A673 (cell line): Measurements from ENCODE around the gene ARV1.

ENCODE experiments used
- EZH2 ChIP-seq: fragments of 200-600 bp; sonication (generic); IDR thresholded peaks from 2 replicates; pipeline ENCODE4 v1.6.1; 2017; ENCODE audit warnings: borderline replicate concordance, low read depth, mild to moderate bottlenecking, mixed read lengths, antibody characterized with exemption, low read length; ENCODE audit not compliant: poor library complexity, severe bottlenecking
- TF ChIP-seq, protein P1 (sequence below): fragments of 300-800, 200-600 bp; sonication (generic); conservative IDR thresholded peaks from 2 replicates; pipeline ENCODE4 v1.5.1; 2017; ENCODE audit warnings: low read depth, mild to moderate bottlenecking, antibody characterized with exemption, low read length, moderate library complexity, mixed read lengths

DNA sequence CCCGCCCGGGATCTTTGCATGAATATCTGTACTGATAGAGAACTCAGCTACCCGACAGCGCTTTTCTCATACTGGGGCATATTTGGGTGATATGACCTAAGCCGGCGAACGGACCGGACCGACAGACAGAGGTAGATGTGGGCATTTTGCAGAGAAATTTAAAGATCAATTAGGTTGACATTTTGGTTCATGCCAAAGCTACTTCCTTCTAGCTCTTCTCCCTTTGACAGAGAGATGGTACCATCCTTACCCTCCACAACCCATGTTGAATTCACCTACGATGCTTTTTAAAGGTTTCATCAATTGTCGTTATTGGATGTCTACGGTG lies 459 bp downstream of the ARV1 start:
- TF ChIP-seq, protein P1, sequence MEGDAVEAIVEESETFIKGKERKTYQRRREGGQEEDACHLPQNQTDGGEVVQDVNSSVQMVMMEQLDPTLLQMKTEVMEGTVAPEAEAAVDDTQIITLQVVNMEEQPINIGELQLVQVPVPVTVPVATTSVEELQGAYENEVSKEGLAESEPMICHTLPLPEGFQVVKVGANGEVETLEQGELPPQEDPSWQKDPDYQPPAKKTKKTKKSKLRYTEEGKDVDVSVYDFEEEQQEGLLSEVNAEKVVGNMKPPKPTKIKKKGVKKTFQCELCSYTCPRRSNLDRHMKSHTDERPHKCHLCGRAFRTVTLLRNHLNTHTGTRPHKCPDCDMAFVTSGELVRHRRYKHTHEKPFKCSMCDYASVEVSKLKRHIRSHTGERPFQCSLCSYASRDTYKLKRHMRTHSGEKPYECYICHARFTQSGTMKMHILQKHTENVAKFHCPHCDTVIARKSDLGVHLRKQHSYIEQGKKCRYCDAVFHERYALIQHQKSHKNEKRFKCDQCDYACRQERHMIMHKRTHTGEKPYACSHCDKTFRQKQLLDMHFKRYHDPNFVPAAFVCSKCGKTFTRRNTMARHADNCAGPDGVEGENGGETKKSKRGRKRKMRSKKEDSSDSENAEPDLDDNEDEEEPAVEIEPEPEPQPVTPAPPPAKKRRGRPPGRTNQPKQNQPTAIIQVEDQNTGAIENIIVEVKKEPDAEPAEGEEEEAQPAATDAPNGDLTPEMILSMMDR = no peak
- no peak for TF ChIP-seq EZH2
